Measurements from ENCODE around the gene DDX5.
"Not testable (repeated sequence)": the region's sequence is repeated elsewhere in the genome, so short reads cannot be mapped to it uniquely, and the experiment has no call there.

The DDX5 gene

DNA sequence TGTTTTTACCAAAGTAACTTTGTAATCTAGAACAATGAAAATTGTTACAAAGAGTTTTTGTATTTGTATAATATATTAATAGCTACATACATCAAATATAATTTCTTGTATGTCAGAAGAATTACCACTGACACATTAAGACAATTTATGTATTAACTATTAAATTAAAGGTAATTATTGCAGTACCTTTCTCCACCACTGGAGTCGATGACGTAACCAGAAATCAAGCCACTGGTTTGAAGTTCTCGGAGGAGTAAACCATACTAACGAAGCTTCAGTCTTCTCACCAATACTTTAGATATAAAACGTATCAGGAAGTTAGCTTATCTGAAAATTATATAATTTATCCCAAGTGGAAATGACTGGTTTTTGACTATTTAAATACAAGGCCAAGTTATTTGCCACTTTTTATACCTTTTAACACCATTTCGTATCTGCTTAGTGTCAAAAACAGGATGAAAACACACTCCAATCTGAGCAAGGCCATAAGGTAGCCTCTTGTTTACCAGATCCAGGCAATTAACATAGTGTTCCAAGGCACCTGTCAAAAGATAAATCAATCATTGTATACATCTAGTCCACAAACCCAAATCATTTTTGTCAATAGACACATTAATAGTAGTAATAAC is 13.5 kb downstream of the DDX5 start:
- no peak for DNase-seq (ENCODE audit: low read depth)

DNA sequence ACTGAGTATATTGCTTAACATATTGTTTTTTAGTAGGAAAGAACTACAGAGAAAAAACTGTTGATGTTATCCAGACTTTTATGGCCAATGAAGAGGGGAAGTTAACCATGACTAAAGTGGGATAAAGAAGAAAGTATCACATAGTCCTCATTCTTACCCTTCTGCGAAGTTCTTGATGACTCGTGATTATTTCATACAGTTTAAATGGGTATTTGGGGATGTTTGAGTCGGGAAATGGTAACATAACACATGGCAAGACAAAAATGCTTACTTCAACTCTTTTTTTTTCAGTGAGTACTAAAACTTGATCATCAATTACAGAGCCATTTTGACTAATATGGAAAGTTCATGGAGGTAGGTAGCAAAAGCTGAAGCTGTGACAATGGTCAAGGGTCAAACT is 14.1 kb downstream of the DDX5 start:
- no peak for DNase-seq (ENCODE audit: low read depth)

DNA sequence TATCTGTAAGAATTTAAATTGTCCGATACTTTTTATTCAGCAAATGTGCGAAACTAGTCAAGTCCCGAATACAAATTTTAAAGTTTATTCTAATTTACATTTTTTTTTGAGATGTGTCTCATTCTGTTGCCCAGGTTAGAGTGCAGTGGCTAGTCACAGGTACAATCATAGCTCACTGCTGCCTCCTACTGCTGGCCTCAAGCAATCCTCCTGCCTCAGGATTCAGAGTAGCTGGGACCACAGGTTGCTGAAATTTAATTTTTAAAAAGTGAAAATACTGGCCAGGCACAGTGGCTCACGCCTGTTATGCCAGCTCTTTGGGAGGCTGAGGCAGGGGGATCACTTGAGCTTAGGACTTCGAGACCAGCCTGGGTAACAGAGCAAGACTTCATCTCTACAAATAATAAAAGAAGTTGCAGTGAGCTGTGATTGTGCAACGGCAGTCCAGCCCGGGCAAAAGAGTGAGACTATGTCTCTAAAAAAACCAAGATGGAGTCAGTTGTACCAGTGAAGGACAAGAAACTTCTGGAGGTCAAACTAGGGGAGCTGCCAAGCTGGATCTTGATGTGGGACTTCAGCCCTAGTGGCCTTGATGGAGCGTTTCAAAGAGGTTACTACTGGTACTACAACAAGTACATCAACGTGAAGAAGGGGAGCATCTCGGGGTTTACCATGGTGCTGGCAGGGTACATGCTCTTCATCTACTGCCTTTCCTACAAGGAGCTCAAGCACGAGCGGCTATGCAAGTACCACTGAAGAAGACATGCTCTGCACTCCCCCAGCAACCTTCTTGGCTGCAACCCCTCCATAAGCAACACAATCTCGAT is 14.8 kb downstream of the DDX5 start:
- no peak for DNase-seq (ENCODE audit: low read depth)

DNA sequence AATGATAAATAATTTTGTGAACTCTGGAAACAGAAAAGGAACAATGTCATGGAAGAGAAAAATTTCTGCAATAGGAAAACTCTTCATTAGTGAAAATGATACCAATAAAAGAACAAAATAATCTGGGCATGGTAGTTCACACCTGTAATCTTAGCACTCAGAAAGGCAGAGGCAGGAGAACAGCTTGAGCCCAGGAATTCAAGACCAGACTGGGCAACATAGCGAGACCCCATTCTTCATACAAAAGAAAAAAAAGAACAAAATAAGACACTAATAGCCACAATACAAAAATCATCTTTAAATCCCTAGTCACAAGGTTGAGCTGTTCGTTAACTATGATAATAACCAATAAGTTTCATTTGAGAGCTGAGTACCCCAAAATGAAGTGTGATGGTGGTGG is 17.8 kb downstream of the DDX5 start:
- DNase-seq (ENCODE audit: low read depth) = no peak

DNA sequence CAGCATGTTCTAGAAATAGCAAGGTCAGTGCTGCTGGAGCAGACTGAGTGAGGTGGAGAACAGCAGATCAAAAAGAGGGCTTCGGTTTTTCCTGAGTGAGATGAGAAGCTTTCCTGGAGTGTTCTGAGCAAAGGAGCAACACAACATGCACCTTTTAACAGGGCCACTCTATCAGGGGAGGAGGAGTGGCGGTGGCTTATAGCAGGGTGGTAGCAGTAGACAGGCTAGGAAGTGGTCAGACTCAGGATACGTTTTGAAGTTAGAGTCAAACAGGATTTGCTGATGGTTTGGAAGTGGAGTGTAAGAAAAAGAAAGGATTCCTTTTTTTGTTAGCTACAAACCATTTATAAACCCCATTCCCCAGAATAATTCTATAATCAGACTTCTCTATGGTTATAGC is 21.7 kb downstream of the DDX5 start:
- no peak for DNase-seq (ENCODE audit: low read depth)

DNA sequence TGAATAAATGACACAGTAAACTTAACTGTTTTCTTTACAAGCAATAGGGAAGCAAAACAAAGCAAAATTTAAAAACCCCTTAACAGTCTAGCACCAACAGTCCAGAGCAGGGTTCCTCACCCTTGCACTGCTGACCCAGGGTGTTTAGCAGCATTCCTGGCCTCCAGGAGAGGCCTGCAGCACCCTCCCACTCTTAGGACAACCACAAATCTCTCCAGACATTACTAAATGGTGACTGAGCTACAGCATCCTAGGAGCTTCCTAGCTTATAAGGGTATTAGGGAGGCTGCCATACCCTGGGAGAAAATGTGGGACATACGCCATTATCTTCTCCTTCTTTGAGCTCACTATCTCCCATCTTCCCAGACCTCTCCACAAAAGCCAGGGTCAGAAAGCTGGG is 25.1 kb downstream of the DDX5 start:
- DNase-seq (ENCODE audit: low read depth) = no peak

DNA sequence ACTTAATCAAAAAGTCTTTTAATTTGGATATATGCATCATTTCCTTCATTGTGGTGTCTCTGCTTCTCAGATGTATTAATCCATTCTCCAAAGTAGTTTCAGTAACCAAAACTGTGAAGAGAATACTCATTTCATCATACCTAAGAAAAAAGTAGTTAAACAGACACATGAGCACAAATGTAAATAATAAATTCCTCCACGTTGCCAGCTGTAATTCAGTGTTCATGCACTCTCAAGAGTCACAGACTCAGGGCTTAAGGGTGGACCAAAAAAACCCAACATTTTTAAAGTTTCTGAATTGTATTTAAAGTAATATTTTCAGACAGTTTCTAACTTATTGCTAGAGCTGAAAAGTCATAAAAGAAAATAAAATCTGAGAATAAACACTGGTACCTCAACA is 28.2 kb downstream of the DDX5 start:
- no peak for DNase-seq (ENCODE audit: low read depth)

DNA sequence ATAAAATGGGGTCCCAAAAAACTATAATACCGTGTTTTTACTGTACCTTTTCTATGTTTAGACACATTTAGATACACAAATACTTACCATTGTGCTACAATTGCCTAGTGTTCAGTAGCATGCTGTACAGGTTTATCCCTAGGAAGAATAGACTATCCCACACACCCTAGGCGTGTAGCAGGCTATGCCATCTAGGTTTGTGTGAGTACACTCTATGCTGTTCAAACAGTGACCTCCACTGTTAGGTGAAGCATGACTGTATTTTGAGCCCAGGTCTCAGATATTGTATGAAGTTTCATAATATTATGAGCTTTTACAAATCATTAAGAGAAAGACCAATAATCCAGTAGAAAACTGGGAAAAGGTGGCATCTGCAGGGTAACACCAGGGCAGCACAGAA is 33.5 kb downstream of the DDX5 start:
- no peak for DNase-seq (ENCODE audit: low read depth)

DNA sequence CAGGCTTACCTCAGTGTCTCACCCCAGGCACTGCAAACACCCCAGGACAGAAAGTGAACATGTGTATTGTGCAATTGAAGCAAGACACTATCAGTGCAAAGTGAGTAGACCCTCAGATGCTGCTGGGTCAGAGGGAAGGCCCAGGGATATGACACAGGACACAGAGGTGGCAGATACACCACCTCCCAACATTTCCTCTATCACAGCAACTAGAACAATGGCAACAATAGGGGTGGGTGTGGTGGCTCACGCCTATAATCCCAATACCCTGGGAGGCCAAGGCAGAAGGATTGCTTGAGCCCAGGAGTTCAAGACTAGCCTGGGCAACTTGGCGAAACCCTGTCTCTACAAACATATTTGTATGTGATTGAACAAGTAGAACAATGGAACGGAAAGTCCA is 34.6 kb downstream of the DDX5 start:
- no peak for DNase-seq (ENCODE audit: low read depth)

DNA sequence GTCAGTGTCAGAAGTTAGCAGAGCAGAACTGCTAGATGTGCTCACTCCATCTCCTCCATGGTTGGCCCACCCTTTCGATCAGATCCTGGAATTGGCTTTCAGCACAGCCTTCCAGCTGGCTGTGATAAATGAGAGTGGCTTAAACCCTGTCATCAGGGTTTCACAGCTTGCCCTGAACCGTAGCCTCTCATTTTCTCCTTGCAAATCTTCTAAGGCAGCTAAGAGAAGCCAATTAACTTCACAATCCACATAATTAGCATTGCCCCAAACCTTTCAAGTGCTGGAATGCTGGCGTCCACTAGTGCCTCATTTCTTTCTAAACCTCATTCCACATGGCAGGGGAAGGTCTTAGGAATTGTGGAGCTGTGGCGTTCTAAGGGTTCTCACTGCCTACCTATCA is 35.5 kb downstream of the DDX5 start:
- DNase-seq (ENCODE audit: low read depth) = no peak

DNA sequence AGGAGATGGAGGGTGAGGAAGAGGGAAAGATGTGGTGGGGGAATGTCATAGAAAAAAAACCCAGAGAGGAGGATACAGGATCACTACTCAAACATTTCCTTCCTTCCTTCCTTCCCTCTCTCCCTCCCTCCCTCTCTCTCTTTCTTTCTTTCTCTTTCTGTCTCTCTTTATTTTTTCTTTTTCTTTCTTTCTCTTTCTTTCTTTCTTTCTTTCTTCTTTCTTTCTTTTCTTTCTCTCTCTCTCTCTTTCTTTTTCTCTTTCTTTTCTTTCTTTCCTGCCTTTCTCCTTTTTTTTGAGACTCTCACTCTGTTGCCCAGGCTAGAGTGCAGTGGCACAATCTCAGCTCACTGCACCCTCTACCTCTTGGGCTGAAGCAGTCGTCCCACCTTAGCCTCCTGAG is 39.3 kb downstream of the DDX5 start:
- DNase-seq (ENCODE audit: low read depth) = not testable (repeated sequence)

DNA sequence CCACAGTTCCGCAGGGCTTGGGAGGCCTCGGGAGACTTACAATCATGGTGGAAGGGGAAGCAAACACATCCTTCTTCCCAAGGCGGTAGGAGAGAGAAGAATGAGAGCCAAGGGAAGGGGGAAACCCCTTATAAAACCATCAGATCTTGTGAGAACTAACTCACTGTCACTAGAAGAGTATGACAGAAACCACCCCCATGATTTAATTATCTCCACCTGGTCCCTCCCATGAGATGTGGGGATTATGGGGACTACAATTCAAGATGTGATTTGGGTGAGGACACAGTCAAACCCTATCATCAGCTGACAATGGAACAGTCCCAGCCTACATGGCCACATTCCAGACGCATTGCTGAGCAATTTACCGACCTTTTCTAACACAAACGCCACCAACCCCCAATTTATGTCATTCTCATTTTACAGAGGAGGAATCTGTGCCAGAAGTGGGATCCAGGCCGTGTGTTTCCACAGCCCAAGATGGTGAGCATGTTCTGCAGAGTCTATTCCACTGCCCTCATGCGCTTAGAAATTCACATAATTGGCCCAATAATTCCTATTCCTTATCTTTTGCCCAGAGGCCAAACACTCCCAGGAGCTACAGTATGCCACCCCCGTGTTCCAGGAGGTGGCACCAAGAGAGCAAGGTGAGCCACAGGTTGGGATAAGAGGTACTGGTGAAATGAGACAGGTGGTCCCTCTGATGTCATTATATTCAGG is 39.9 kb downstream of the DDX5 start:
- DNase-seq (ENCODE audit: low read depth) = no peak

DNA sequence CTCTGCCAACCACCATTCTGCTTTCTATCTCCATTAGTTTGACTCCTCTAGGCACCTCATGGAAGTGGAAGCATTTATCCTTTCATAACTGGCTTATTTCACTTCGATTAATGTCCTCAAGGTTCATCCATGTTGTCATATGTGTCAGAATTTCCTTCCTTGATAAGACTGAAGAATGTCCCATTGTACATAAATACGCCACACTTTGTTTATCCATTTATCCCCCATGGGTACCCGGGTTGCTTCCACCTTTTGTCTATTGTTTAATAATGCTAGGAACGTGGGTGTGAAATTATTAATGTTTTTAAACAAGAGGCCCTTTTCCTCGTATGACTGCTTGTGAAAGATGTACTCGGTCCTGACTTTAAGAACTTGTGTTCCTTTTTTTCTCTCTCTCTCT is 44.3 kb downstream of the DDX5 start:
- no peak for DNase-seq (ENCODE audit: low read depth)

DNA sequence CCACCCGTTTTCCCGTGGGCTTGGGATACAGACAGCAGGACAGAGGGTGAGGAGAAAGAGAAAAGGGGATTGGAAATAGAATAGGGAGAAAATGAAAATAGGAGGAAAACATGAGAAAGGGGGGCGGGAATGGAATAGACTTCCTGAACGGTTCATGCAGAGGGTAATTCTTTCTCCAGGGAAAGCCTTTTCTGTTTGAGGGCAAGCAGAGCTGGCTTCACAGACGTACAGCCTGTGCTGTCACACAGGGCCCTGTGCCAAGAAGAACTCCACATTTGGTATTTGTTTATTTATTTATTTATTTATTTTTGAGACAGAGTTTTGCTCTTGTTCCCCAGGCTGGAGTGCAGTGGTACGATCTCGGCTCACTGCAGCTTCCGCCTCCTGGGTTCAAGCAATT is 45.1 kb downstream of the DDX5 start:
- no peak for DNase-seq (ENCODE audit: low read depth)

DNA sequence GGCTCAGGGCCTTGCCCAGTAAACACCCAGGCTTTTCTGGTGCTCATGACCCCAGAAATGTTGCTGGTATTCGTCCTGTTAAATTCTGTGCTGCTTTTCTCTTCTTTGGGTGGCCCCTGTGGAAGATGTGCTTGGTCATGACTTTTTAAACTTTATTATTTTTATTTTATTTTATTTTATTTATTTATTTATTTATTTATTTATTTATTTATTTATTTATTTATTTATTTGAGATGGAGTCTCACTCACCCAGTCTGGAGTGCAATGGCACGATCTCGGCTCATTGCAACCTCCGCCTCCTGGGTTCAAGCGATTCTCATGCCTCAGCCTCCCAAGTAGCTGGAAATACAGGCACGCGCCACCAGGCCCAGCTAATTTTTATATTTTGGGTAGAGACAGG is 46.3 kb downstream of the DDX5 start:
- not testable (repeated sequence) for DNase-seq (ENCODE audit: low read depth)

DNA sequence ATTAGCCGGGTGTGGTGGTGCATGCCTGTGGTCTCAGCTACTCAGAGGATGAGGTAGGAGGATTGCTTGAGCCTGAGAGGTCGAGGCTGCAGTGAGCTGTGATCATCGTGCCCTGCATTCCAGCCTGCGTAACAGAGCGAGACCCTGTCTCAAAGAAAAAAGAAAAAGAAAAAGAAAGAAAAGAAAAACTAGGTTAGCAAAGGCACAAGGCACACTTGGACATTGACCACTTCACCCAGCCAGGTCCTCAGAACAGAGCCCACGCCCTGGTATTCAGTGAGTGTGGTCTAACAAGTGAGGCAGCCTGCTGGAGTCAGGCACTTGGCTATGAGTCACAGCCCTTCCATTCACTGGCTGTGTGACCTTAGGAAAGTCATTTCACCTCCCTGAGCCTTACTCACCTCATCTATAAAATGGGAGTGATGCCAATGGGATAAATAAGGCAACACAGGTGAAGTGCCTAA is 46.8 kb downstream of the DDX5 start:
- no peak for DNase-seq (ENCODE audit: low read depth)

DNA sequence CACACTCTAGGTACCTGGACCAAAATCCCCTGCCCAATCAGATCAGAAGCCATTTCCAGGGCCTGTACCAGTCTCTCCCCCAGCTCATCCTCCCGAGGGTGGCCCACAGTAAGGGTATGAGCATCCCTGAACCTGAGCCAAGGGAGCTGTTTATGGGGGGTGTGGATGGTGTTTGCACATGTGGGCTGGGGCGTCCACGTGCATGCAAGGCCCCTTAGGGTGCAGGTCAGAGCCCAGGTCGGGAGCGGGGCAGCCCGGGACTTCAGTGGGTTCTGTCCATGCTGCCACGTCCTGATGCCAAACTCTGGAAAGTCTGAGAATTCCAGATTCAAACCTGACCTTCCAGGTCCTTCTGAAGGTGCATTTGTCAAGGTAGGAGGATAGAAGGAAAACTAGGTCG is 47.3 kb downstream of the DDX5 start:
- no peak for DNase-seq (ENCODE audit: low read depth)

DNA sequence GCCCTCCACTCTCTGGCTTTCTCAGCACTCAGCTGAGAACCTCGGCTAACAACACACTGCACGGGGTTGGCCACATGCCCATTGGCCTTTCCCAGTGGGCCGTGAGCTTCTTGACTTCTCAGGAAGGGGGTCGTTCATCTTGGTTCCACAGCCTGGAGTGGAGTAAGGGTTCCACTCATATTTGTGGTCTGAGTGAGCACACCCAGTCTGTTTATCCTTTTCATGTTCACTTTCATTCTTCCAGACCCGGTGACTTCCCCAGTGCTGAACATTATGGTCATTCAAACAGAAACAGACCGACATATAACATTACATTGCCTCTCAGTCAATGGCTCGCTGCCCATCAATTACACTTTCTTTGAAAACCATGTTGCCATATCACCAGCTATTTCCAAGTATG is 48.9 kb downstream of the DDX5 start:
- DNase-seq (ENCODE audit: low read depth) = no peak

DNA sequence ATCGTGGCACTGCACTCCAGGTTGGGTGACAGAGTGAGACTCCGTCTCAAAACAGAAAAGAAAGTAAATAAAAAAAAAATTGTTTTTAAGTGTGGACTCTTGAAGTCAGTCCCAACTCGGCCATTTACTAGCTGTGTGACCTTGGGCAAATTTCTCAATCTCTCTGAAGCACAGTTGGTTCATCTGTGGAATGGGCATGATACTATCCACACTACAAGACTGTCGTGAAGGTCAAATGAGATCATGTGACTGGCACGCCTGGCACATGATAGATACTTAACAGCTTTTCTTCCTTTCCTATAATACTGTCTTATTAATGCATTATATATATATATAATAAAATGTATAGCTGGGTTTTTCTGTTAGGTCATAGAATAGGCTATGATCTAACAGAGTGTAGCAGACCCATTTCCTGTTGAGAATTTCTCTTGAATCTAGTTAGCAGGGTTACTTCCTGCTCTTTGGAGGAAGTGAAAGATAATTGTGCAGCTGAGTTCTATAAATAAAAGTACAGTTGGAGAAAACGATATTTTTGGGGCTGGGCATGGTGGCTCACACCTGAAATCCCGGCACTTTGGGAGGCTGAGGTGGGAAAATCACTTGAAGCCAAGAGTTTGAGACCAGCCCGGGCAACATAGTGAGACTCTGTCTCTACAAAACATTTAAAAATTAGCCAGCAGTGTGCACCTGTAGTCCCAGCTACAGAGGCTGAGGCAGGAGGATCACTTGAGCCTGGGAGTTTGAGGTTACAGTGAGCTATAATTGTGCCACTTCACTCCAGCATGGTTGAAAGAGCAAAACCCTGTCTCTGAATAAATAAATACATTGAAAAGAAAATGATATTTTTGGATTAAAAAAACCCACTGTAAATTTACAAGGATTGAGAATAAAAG is 49.9 kb downstream of the DDX5 start:
- no peak for DNase-seq (ENCODE audit: low read depth)

DNA sequence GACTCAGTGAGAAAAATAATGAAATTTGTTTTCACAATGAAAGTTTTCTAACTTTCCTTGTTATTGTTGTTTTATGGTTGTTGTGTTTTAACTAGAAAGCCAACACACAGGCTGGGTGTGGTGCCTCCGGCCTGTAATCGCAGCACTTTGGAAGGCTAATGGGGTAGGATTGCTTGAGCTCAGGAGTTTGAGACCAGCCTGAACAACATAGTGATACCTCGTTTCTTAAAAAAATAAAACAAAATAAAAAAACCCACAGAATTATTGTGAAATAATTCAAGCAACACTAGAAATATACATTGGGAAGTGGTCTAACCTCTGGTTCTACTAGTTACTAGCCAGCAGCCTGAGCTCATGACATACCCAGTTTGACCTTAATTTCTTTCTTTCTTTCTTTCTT is 56.5 kb downstream of the DDX5 start:
- no peak for DNase-seq (ENCODE audit: low read depth)

DNA sequence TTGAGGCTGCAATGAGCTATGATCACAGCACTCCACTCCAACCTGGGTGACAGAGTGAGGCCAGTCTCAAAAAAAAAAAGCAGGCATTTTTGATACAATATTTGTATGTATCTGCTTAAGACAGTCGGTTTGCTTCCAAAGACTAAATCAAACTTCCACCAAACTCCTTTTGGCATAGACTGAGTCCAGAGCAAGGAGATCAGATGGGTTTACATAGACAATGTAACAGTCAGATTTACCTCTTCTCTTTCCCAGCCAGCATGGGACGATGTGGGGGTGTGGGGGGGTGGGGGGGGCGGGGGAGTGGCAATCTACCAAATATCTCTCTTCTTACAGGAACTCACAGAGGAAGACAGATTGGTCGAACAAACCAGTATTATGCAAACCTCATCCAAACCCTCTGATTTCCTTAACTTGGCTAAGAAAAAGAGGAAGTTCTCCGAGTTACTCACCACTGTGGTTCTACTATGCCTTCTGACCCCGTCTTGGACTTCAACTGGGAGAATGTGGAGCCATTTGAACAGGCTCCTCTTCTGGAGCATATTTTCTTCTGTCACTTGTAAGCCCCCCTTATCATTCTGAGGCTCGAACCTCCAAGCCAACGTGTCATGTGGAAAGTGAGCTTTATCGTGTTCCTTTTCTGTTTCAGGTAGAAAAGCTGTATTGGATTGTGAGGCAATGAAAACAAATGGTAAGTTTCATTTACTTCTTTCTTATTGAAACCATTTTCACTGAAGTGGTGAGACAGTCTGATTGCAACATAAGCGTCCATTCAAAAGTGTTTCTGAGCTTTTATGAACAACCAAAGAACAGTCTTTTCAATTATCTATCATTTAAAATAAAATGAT is 57.2 kb downstream of the DDX5 start, which contains the start of gene MILR1:
MILR1 (plus strand) TSS at position 451 of the 848 bp plus-strand sequence; CDS start at position 505, 54 bp downstream.
- no peak for DNase-seq (ENCODE audit: low read depth)

Measured in stimulated activated CD8-positive, alpha-beta memory T cell treated with anti-CD3 and anti-CD28 coated beads, Interleukin-15, amount 100 ng/mL, for 1 hour (primary cell).